Naive thymus-derived CD4-positive, alpha-beta T cell (primary cell): Measurements from ENCODE around the gene STIM1. TPM values are rescaled to one million over a fixed set of nuclear protein-coding genes. Genes with fewer than 3 reads are reported as not detected.

Source experiments
- ATAC-seq: fragments of 150-1000 bp; cut with Tn5 transposase; 2 replicates; pipeline ENCODE4 v1.10.0; 2021; ENCODE audit warnings: mild to moderate bottlenecking, moderate library complexity
- CTCF ChIA-PET: fragments of 350-600 bp; sonication (Branson Sonifier 250); formaldehyde crosslinking; loops from one replicate; lab custom pipeline; 2021; ENCODE audit warnings: antibody characterized with exemption; lab: Charles Lee
- POLR2A ChIA-PET: fragments of 350-600 bp; sonication (Branson Sonifier 250); formaldehyde crosslinking; loops from one replicate; lab custom pipeline; 2021; ENCODE audit warnings: antibody characterized with exemption, inconsistent platforms; lab: Charles Lee
- DNase-seq, 9 donors: peaks; one replicate each; pipeline versions ENCODE4 v3.0.0 to v3.0.0-alpha.2; 2020 to 2022; ENCODE audit warnings: mixed read lengths in 1 of 9
- H3K27ac ChIP-seq: one replicate; pipeline ENCODE4 v1.7.0; 2013; ENCODE audit warnings: mild to moderate bottlenecking, low read depth, low read length, moderate library complexity
- H3K27me3 ChIP-seq, 2 donors: one replicate each; pipeline ENCODE4 v1.7.0; 2013; ENCODE audit warnings: low read length in 2 of 2, mild to moderate bottlenecking in 2 of 2, moderate library complexity in 2 of 2; ENCODE audit not compliant: control insufficient read depth in 2 of 2, insufficient read depth in 2 of 2
- H3K36me3 ChIP-seq, 3 experiments: 1 replicate in 2 of 3; 2 replicates in 1 of 3; pipeline ENCODE4 v1.7.0; 2013; ENCODE audit warnings: low read length in 3 of 3, mild to moderate bottlenecking in 3 of 3, moderate library complexity in 1 of 3; ENCODE audit not compliant: insufficient read depth in 3 of 3, control insufficient read depth in 2 of 3
- H3K4me1 ChIP-seq, 2 donors: one replicate each; pipeline ENCODE4 v1.7.0; 2013; ENCODE audit warnings: low read length in 2 of 2, mild to moderate bottlenecking in 2 of 2, moderate library complexity in 1 of 2; ENCODE audit not compliant: control insufficient read depth in 2 of 2, insufficient read depth in 2 of 2
- H3K4me3 ChIP-seq: 2 replicates; pipeline ENCODE4 v1.7.0; 2013; ENCODE audit warnings: mild to moderate bottlenecking, low read length
- H3K9me3 ChIP-seq, 3 experiments: 1 replicate in 2 of 3; 2 replicates in 1 of 3; pipeline ENCODE4 v1.7.0; 2013; ENCODE audit warnings: low read length in 3 of 3; ENCODE audit not compliant: control insufficient read depth in 2 of 3
- H3K27ac Mint-ChIP-seq, 9 donors: one replicate each; pipeline ENCODE4 v1.8.0; 2020 to 2022; ENCODE audit warnings: mixed read lengths in 9 of 9, mild to moderate bottlenecking in 8 of 9, moderate library complexity in 5 of 9, inconsistent platforms in 2 of 9
- H3K27me3 Mint-ChIP-seq, 5 donors: one replicate each; pipeline ENCODE4 v1.8.0; 2021 to 2022; ENCODE audit warnings: mixed read lengths in 5 of 5, mild to moderate bottlenecking in 1 of 5
- H3K36me3 Mint-ChIP-seq, 5 donors: one replicate each; pipeline ENCODE4 v1.8.0; 2020 to 2022; ENCODE audit warnings: mixed read lengths in 5 of 5, mild to moderate bottlenecking in 3 of 5, inconsistent platforms in 1 of 5
- H3K4me1 Mint-ChIP-seq, 7 donors: one replicate each; pipeline ENCODE4 v1.8.0; 2020 to 2022; ENCODE audit warnings: mixed read lengths in 7 of 7, mild to moderate bottlenecking in 3 of 7, inconsistent platforms in 1 of 7
- H3K4me3 Mint-ChIP-seq, 10 donors: one replicate each; pipeline ENCODE4 v1.8.0; 2020 to 2022; ENCODE audit warnings: mild to moderate bottlenecking in 10 of 10, mixed read lengths in 10 of 10, moderate library complexity in 6 of 10, inconsistent platforms in 2 of 10
- H3K9me3 Mint-ChIP-seq, 11 donors: one replicate each; pipeline ENCODE4 v1.8.0; 2020 to 2022; ENCODE audit warnings: mixed read lengths in 11 of 11, mild to moderate bottlenecking in 4 of 11, inconsistent platforms in 1 of 11, moderate library complexity in 1 of 11
- intact Hi-C, 2 donors: fragments of 100-400 bp; cut with micrococcal nuclease; formaldehyde crosslinking; loops; one replicate each; pipeline ENCODE4 v1.15.1; 2023
- polyA plus RNA-seq, 2 donors: library from polyadenylated mRNA; unstranded; fragments of 300-500 nt; fragmentation: Illumina TruSeq; gene quantifications; one replicate each; pipeline ENCODE4 v1.2.3, GENCODE V29; 2021
- total RNA-seq, 6 experiments: library from RNA in 5 of 6; stranded (reverse) in 5 of 6; gene quantifications; 1 replicate in 5 of 6; 2 replicates in 1 of 6; pipeline ENCODE4 v1.2.3 and lab custom pipeline; 2021 to 2026

The STIM1 gene
- total and polyA plus RNA-seq, 7 experiments from 2014 or later, result 38.4 to 117 (median 99.0) TPM

- Mint-ChIP-seq H3K4me1 (peaks cover 47 to 66% (median 52%) of the 10 kb centered on the region in 7 donors), H3K27ac (peak overlapping the region; percentile 93 to 100 (median 98)), H3K36me3 (peaks cover 0 to 17% (median 0%) of the 10 kb centered on the region in 5 donors), H3K4me3 (peak overlapping the region in 9 of 10 donors; percentile 54 to 98 (median 91)), H3K27me3 (peaks cover 0 to 2% (median 0%) of the 10 kb centered on the region in 5 donors), H3K9me3 (peaks cover 0 to 3% (median 0%) of the 10 kb centered on the region in 11 donors)
- Histone ChIP-seq H3K27me3 (no peaks in the 10 kb centered on the region), H3K36me3 (peaks cover 0 to 10% (median 0%) of the 10 kb centered on the region in 3 experiments), H3K9me3 (no peaks in the 10 kb centered on the region), H3K27ac (peak overlapping the region; percentile 92), H3K4me1 (peaks cover 40% of the 10 kb centered on the region in 2 donors), H3K4me3 (peak overlapping the region; percentile 87)
- intact Hi-C loops, result no loop called here
- ATAC-seq, result no peak
- ChIA-PET CTCF (interaction anchor here (0.6 to 10.1 kb wide), 10 partner anchors 13 to 219 kb away, joined by 3 to 213 read pairs (median 18); partner anchors contain the start of gene RHOG), POLR2A (interaction anchor here (1.0 to 10.2 kb wide), 17 partner anchors 13 to 240 kb away, joined by 3 to 399 read pairs (median 7); partner anchors contain the start of genes PGAP2 and RHOG)
- DNase-seq, result no peak
Observed at GRCh38 chr11:3853545-3853842, 2.0 kb upstream of the STIM1 start.

GRCh38 chr11:3853899-3854659 is 1.4 kb upstream of the STIM1 start:
- ATAC-seq, result peak; percentile 73
- ChIA-PET POLR2A (interaction anchor here (0.7 to 10.2 kb wide), 39 partner anchors 8 to 239 kb away, joined by 3 to 399 read pairs (median 6); partner anchors contain the start of genes NUP98, PGAP2 and RHOG), CTCF (interaction anchor here (0.5 to 10.1 kb wide), 47 partner anchors 9 to 231 kb away, joined by 3 to 213 read pairs (median 5); partner anchors contain the start of genes NUP98, PGAP2 and RHOG)
- H3K4me1 ChIP-seq, result peaks cover 44 to 46% of the 10 kb centered on the region in 2 donors
- H3K4me1 Mint-ChIP-seq, result peaks cover 47 to 66% (median 55%) of the 10 kb centered on the region in 7 donors
- no peaks in the 10 kb centered on the region for H3K9me3 ChIP-seq
- peaks cover 0 to 10% (median 0%) of the 10 kb centered on the region in 3 experiments for H3K36me3 ChIP-seq
- intact Hi-C loops, result loop anchor here (1.0 to 2.0 kb wide), 13 partner anchors 13 to 240 kb away; partner anchors contain the start of genes NUP98 (in 1 of the 2), PGAP2 (in 1 of the 2) and RRM1 (in 1 of the 2)
- H3K4me3 ChIP-seq, result peak overlapping the region; percentile 87
- H3K4me3 Mint-ChIP-seq, result peak overlapping the region; percentile 86 to 98 (median 91)
- H3K36me3 Mint-ChIP-seq, result peaks cover 0 to 17% (median 0%) of the 10 kb centered on the region in 5 donors
- H3K27ac Mint-ChIP-seq, result peak overlapping the region; percentile 93 to 100 (median 98)
- peak; percentile 43 to 88 (median 84) for DNase-seq
- H3K27me3 Mint-ChIP-seq, result peaks cover 0 to 2% (median 0%) of the 10 kb centered on the region in 5 donors
- H3K9me3 Mint-ChIP-seq, result peaks cover 0 to 3% (median 0%) of the 10 kb centered on the region in 11 donors
- H3K27me3 ChIP-seq, result no peaks in the 10 kb centered on the region
- peak overlapping the region; percentile 92 for H3K27ac ChIP-seq

- intact Hi-C loops, result loop anchor here (1.0 to 2.0 kb wide), 13 partner anchors 13 to 240 kb away; partner anchors contain the start of genes NUP98 (in 1 of the 2), PGAP2 (in 1 of the 2) and RRM1 (in 1 of the 2)
- H3K9me3 Mint-ChIP-seq, result peaks cover 0 to 3% (median 0%) of the 10 kb centered on the region in 11 donors
- peaks cover 47 to 66% (median 55%) of the 10 kb centered on the region in 7 donors for H3K4me1 Mint-ChIP-seq
- H3K27me3 ChIP-seq, result no peaks in the 10 kb centered on the region
- CTCF ChIA-PET, result interaction anchor here (0.5 to 10.1 kb wide), 47 partner anchors 9 to 230 kb away, joined by 3 to 213 read pairs (median 4); partner anchors contain the start of genes NUP98, PGAP2 and RHOG
- ATAC-seq (no peak), DNase-seq (no peak)
- POLR2A ChIA-PET, result interaction anchor here (0.6 to 10.2 kb wide), 41 partner anchors 8 to 239 kb away, joined by 3 to 399 read pairs (median 5); partner anchors contain the start of genes NUP98, PGAP2 and RHOG
- H3K4me3 Mint-ChIP-seq, result peak overlapping the region; percentile 86 to 98 (median 91)
- peak overlapping the region; percentile 87 for H3K4me3 ChIP-seq
- H3K36me3 Mint-ChIP-seq, result peaks cover 0 to 17% (median 0%) of the 10 kb centered on the region in 5 donors
- peak overlapping the region; percentile 93 to 100 (median 98) for H3K27ac Mint-ChIP-seq
- H3K4me1 ChIP-seq, result peaks cover 44 to 51% of the 10 kb centered on the region in 2 donors
- peak overlapping the region; percentile 92 for H3K27ac ChIP-seq
- H3K27me3 Mint-ChIP-seq, result peaks cover 0 to 2% (median 0%) of the 10 kb centered on the region in 5 donors
- peaks cover 0 to 10% (median 0%) of the 10 kb centered on the region in 3 experiments for H3K36me3 ChIP-seq
- no peaks in the 10 kb centered on the region for H3K9me3 ChIP-seq
Observed at GRCh38 chr11:3854660-3854976, 846 bp upstream of the STIM1 start.

DNA sequence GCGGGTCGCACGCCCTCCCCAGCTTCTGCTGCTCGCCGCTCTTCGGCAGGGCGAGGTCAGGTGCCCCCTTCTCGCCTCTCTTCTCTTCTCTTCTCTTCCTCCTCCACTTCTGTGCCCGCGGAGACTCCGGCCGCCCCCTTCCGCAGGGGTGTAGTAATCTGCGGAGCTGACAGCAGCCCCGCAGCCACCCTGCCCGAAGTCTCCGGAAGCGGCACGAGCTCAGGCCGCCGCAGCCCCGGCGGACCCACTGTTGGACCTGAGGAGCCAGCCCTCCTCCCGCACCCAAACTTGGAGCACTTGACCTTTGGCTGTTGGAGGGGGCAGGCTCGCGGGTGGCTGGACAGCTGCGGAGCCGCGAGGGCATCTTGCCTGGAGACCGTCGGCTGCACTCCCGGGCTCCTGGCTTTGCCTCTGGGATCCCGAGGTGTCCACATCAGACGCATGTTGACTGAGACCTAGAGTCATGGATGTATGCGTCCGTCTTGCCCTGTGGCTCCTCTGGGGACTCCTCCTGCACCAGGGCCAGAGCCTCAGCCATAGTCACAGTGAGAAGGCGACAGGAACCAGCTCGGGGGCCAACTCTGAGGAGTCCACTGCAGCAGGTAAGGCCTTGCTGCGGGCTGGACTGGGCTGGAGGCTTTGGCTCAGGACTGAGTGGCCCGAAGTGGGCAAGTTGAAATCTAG is 486 bp downstream of the STIM1 start:
- Mint-ChIP-seq H3K9me3 (peaks cover 0 to 3% (median 0%) of the 10 kb centered on the region in 11 donors), H3K36me3 (peaks cover 0 to 20% (median 0%) of the 10 kb centered on the region in 5 donors), H3K4me1 (peaks cover 61 to 77% (median 68%) of the 10 kb centered on the region in 7 donors), H3K27me3 (peaks cover 0 to 2% (median 0%) of the 10 kb centered on the region in 5 donors), H3K4me3 (peak overlapping the region; percentile 86 to 98 (median 89)), H3K27ac (peak overlapping the region; percentile 62 to 100 (median 88))
- intact Hi-C loops, result loop anchor here (1.0 to 2.0 kb wide), 9 partner anchors 9 to 537 kb away; partner anchors contain the start of genes NUP98 (in 1 of the 2), PGAP2 (in 1 of the 2) and TRIM21 (in 1 of the 2)
- H3K4me1 ChIP-seq, result peaks cover 54 to 64% of the 10 kb centered on the region in 2 donors
- peak overlapping the region; percentile 92 for H3K27ac ChIP-seq
- H3K27me3 ChIP-seq, result no peaks in the 10 kb centered on the region
- peaks cover 0 to 10% (median 0%) of the 10 kb centered on the region in 3 experiments for H3K36me3 ChIP-seq
- ChIA-PET POLR2A (interaction anchor here (0.5 to 10.2 kb wide), 23 partner anchors 10 to 234 kb away, joined by 3 to 399 read pairs (median 9); partner anchors contain the start of genes NUP98, PGAP2 and RHOG), CTCF (interaction anchor here (0.8 to 10.1 kb wide), 17 partner anchors 13 to 217 kb away, joined by 3 to 213 read pairs (median 7); partner anchors contain the start of gene RHOG)
- DNase-seq (peak in 5 of 9 donors; percentile 32 to 62 (median 40)), ATAC-seq (no peak)
- no peaks in the 10 kb centered on the region for H3K9me3 ChIP-seq
- peak overlapping the region; percentile 83 for H3K4me3 ChIP-seq

DNA sequence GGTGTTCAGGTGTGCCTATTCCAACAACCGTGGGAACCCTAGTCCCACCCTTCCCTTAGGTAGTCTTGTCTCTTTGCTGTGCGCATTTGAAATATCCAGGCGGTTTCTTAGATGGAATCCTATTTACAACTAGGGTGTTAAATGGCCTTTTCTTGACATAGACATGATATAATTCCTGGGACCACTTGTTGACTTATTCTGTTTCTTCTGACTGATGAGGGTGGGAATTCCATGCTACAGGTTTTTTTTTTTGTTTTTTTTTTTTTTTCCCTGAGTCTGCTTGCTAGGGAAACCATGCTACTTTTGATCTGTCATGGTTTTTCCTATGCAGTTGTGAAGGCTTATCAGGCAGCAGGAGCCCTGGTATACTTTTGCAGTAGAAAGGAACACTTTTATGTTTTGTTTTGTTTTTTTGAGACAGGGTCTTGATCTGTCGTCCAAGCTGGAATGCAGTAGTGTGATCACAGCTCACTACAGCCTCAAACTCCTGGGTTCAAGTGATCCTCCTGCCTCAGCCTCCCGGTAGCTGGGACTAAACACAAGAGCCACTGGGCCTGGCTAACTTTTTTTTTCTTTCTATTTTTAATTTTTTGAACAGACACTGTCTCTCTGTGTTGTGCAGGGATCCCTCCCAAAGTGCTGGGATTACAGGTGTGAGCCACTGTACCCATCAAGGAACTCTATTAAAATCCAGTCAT is 1.5 kb downstream of the STIM1 start:
- Histone ChIP-seq H3K27ac (peak overlapping the region; percentile 92), H3K27me3 (no peaks in the 10 kb centered on the region), H3K36me3 (peaks cover 0 to 10% (median 0%) of the 10 kb centered on the region in 3 experiments), H3K4me1 (peaks cover 63 to 72% of the 10 kb centered on the region in 2 donors), H3K4me3 (peak overlapping the region; percentile 83), H3K9me3 (no peaks in the 10 kb centered on the region)
- peak overlapping the region; percentile 86 to 98 (median 89) for H3K4me3 Mint-ChIP-seq
- peaks cover 0 to 24% (median 0%) of the 10 kb centered on the region in 5 donors for H3K36me3 Mint-ChIP-seq
- ChIA-PET POLR2A (interaction anchor here (0.5 to 10.2 kb wide), 16 partner anchors 9 to 215 kb away, joined by 3 to 399 read pairs (median 14); partner anchors contain the start of genes NUP98 and RHOG), CTCF (interaction anchor here (0.9 to 3.2 kb wide), 6 partner anchors 12 to 216 kb away, joined by 3 to 56 read pairs (median 14); no protein-coding TSS in a partner anchor)
- ATAC-seq, result no peak
- H3K9me3 Mint-ChIP-seq, result peaks cover 0 to 3% (median 0%) of the 10 kb centered on the region in 11 donors
- H3K27me3 Mint-ChIP-seq, result peaks cover 0 to 2% (median 0%) of the 10 kb centered on the region in 5 donors
- DNase-seq, result no peak
- intact Hi-C loops, result loop anchor here (1.0 kb wide), 1 partner anchor 8 kb away; no protein-coding TSS in a partner anchor
- peaks cover 67 to 80% (median 74%) of the 10 kb centered on the region in 7 donors for H3K4me1 Mint-ChIP-seq
- peak overlapping the region; percentile 62 to 100 (median 88) for H3K27ac Mint-ChIP-seq
